Activated CD4-positive, alpha-beta T cell treated with anti-CD3 and anti-CD28 coated beads, Interleukin-2, amount 10 ng/mL, durations not matched to agents 7 days and 5 days (primary cell): ENCODE measurements around the gene RB1. TPM values are rescaled to one million over a fixed set of nuclear protein-coding genes. Genes with fewer than 3 reads are reported as not detected.
"Not testable (repeated sequence)": the region's sequence is repeated elsewhere in the genome, so short reads cannot be mapped to it uniquely, and the experiment has no call there.

Experiments
- CTCF ChIA-PET: fragments of 350-600 bp; sonication (Branson Sonifier 250); formaldehyde crosslinking; loops from one replicate; lab custom pipeline; 2021; ENCODE audit warnings: antibody characterized with exemption; lab: Charles Lee
- POLR2A ChIA-PET: fragments of 350-600 bp; sonication (Branson Sonifier 250); formaldehyde crosslinking; loops from one replicate; lab custom pipeline; 2021; ENCODE audit warnings: antibody characterized with exemption; lab: Charles Lee
- DNase-seq: peaks from one replicate; pipeline ENCODE4 v3.0.0-alpha.2; 2020
- H3K27ac Mint-ChIP-seq: one replicate; pipeline ENCODE4 v1.8.0; 2021; ENCODE audit warnings: mild to moderate bottlenecking, moderate library complexity, mixed read lengths
- H3K27me3 Mint-ChIP-seq: one replicate; pipeline ENCODE4 v1.8.0; 2021; ENCODE audit warnings: mixed read lengths
- H3K36me3 Mint-ChIP-seq: one replicate; pipeline ENCODE4 v1.8.0; 2021; ENCODE audit warnings: low read depth, mixed read lengths
- H3K4me1 Mint-ChIP-seq: one replicate; pipeline ENCODE4 v1.8.0; 2021; ENCODE audit warnings: mixed read lengths
- H3K4me3 Mint-ChIP-seq: one replicate; pipeline ENCODE4 v1.8.0; 2021; ENCODE audit warnings: mild to moderate bottlenecking, moderate library complexity, mixed read lengths
- H3K9me3 Mint-ChIP-seq: one replicate; pipeline ENCODE4 v1.8.0; 2021; ENCODE audit warnings: mixed read lengths
- total RNA-seq, 2 experiments: library from RNA; stranded (reverse); gene quantifications; one replicate each; pipeline ENCODE4 v1.2.3, GENCODE V29; 2021

The RB1 gene
- total RNA-seq, 2 experiments from 2014 or later: 47.1 to 61.5 TPM

DNA sequence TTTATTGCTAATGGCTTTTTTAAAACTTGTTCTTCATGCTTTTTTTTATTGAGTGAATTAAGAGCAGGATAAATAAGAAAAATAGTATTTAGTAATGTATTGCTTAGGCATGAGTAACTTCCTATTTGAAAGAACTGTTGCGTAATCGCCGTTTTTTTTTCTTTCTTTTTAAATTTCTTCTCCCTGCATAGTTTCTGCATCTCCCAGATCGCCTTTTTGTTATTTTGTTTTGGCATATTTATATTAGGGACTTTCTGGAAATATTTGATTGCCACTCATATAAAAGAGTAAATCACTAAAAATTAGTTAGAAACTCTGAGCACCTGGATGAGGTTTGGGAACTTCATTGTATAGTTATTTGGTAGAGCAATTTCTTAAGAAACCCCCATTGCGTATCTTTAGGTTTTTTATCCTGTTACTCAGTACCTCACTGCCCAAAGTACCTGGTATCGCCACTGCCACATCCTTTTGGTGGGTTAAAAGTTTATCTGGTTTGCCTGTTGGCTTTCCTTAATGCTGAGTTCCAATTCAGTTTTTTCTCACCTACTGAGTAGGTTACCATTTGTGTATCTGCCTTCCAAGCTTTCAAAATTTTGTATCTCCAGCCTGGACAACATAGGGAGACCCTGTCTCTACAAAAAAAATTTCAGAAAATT lies 145.5 kb downstream of the RB1 start:
- DNase-seq: no peak
- peak overlapping the region; percentile 56 for H3K4me3 Mint-ChIP-seq
- H3K27ac Mint-ChIP-seq: peak overlapping the region; percentile 77
- peaks cover 58% of the 10 kb centered on the region for H3K4me1 Mint-ChIP-seq
- CTCF ChIA-PET: no interaction called here
- no peaks in the 10 kb centered on the region for H3K27me3 Mint-ChIP-seq
- POLR2A ChIA-PET: no interaction called here
- peaks cover 61% of the 10 kb centered on the region for H3K36me3 Mint-ChIP-seq
- peaks cover 31% of the 10 kb centered on the region for H3K9me3 Mint-ChIP-seq

DNA sequence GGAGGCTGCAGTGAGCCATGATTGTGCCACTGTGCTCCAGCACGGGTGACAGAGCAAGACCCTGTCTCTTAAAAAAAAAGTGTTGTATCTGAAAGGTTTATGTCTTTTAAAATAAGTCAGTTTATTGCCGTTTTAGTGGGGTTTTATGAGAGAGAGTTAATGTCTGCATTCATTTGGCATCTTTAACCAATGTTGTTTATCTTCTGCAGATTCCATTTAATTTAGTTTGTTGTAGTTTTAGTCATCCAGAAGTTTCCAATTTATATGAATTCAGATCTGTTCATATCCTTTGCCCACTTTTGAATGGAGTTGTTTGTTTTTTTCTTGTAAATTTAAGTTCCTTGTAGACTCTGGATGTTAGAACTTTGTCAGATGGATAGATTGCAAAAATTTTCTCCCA lies 146.1 kb downstream of the RB1 start:
- DNase-seq: no peak
- H3K4me3 Mint-ChIP-seq: no peak overlapping the region
- peak overlapping the region; percentile 77 for H3K27ac Mint-ChIP-seq
- H3K4me1 Mint-ChIP-seq: peaks cover 53% of the 10 kb centered on the region
- ChIA-PET CTCF (no interaction called here), POLR2A (no interaction called here)
- peaks cover 31% of the 10 kb centered on the region for H3K9me3 Mint-ChIP-seq
- H3K27me3 Mint-ChIP-seq: no peaks in the 10 kb centered on the region
- H3K36me3 Mint-ChIP-seq: peaks cover 61% of the 10 kb centered on the region

DNA sequence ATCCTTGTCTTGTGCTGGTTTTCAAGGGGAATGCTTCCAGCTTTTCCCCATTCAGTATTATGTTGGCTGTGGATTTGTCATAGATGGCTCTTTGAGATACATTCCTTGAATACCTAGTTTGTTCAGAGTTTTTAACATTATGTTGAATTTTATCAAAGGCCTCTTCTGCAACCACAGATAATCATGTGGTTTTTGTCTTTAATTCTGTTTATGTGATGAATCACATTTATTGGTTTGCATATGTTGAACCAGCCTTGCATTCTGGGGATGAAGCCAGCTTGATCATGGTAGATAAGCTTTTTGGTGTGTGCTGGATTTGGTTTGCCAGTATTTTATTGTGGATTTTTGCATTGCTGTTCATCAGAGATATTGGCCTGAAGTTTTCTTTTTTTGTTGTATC lies 147.6 kb downstream of the RB1 start:
- H3K4me3 Mint-ChIP-seq, H3K27me3 Mint-ChIP-seq, POLR2A ChIA-PET, H3K27ac Mint-ChIP-seq, DNase-seq: not testable (repeated sequence)
- H3K9me3 Mint-ChIP-seq: peaks cover 31% of the 10 kb centered on the region
- CTCF ChIA-PET: interaction anchor here (0.6 kb wide), 2 partner anchors 127 to 217 kb away, joined by 3 to 6 read pairs; no protein-coding TSS in a partner anchor
- H3K36me3 Mint-ChIP-seq: peaks cover 74% of the 10 kb centered on the region
- H3K4me1 Mint-ChIP-seq: peaks cover 53% of the 10 kb centered on the region

DNA sequence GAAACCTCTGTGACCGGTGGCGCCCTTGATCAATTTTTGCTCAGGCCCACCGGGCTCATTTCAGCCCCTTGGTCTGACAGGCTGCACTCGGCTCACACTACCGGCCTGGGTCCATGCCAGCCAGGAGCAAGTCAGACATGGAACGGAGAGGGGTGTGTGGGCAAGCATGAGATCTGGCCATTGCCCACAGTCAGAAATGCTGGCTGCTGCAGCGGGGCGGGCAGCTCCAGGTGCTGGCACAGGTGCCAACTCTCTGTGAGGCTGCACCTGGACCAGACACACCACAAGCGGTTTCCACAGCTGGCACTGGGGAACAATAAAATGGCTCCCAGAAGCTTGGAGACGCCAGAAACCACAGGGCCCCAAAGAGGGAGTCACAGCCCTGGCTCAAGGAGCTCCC lies 153.0 kb downstream of the RB1 start:
- Mint-ChIP-seq H3K36me3 (peaks cover 82% of the 10 kb centered on the region), H3K27me3 (no peaks in the 10 kb centered on the region), H3K4me3 (no peak overlapping the region), H3K27ac (no peak overlapping the region), H3K9me3 (peaks cover 17% of the 10 kb centered on the region), H3K4me1 (peaks cover 18% of the 10 kb centered on the region)
- ChIA-PET CTCF (interaction anchor here (1.0 to 1.4 kb wide), 2 partner anchors 20 to 118 kb away, joined by 3 read pairs; no protein-coding TSS in a partner anchor), POLR2A (no interaction called here)
- no peak for DNase-seq

DNA sequence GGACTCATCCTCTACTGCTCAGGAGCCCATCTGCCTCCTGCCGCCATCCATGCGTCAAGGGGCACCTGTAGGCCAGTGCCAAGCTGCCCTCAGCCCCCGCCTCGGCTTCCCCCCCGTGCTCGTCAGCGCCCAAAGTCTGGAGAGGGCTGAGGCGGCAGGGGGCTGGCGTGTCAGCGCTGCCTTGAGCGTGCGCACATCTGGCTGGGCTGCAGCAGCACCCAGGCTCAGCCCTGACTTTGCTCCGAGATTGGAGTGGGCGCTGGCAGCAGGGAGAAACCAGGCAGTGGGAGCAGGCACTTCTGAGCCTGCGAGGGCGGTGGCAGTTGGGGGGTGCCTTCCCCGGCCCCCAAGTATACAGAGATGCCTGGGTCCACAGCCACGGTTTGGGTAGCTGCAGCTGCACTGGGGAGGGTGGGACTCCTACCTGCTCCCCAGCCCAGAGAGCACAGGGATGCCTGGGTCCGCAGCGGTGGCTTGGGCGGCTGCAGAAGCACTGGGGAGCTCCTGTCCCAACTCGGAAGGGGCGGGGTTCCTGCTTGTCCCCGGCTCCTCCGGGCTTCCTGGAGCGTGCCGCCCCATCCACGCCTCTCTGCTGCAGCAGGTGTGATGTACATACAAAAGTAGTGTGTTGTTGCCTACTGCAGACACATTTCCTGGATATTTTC lies 154.2 kb downstream of the RB1 start:
- POLR2A ChIA-PET: no interaction called here
- H3K4me3 Mint-ChIP-seq: no peak overlapping the region
- H3K27me3 Mint-ChIP-seq: no peaks in the 10 kb centered on the region
- CTCF ChIA-PET: interaction anchor here (1.4 kb wide), 1 partner anchor 117 kb away, joined by 3 read pairs; no protein-coding TSS in a partner anchor
- H3K36me3 Mint-ChIP-seq: peaks cover 79% of the 10 kb centered on the region
- no peak for DNase-seq
- H3K27ac Mint-ChIP-seq: peak overlapping the region; percentile 32
- H3K4me1 Mint-ChIP-seq: peaks cover 9% of the 10 kb centered on the region
- H3K9me3 Mint-ChIP-seq: peaks cover 7% of the 10 kb centered on the region

DNA sequence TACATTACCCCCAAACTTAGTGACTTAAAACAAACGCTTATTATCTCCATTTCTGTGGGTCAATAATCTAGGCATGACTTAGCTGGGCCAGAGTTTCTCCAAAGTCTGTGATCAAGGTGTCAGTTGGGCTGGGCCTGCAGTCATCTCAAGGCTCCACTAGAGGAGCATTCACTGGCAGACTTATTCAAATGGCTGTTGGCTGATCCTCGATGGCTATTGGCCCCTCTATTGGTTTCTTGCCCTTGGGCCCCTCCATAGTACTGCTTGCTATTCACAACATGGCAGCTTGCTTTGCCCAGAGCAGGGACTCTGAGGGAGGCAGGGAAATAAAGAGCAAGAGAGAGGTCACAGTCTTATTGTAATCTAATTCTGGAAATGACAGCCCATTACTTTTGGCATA lies 171.7 kb downstream of the RB1 start:
- POLR2A ChIA-PET: no interaction called here

DNA sequence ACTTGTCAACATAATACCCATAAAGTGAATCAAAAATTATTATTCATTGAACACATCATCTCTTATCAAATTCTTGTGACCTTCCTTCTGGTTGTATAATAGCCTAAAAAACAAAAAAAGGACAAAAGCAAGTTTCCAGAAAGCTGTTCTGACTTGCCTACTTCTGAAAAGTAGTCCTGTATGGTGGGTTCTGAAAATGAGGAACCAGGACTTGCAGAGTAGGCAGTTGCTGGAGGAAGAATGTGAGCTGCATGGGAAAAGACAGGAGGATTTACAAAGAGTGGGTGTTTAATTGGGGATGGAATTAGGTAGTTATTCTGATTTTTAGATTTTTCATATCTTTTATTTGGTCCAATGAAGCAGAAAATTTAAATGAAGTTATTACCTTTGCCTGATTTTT lies 172.7 kb downstream of the RB1 start:
- H3K27me3 Mint-ChIP-seq: no peaks in the 10 kb centered on the region
- peaks cover 2% of the 10 kb centered on the region for H3K9me3 Mint-ChIP-seq
- H3K36me3 Mint-ChIP-seq: peaks cover 70% of the 10 kb centered on the region
- no peak overlapping the region for H3K4me3 Mint-ChIP-seq
- peak overlapping the region; percentile 62 for H3K27ac Mint-ChIP-seq
- peaks cover 2% of the 10 kb centered on the region for H3K4me1 Mint-ChIP-seq
- DNase-seq: no peak
- POLR2A ChIA-PET: no interaction called here
- CTCF ChIA-PET: no interaction called here

More for the DNA sequence above, 171.7 kb downstream of the RB1 start:
- CTCF ChIA-PET: interaction anchor here (0.5 kb wide), 1 partner anchor 11 kb away, joined by 4 read pairs; no protein-coding TSS in a partner anchor
- Mint-ChIP-seq H3K4me1 (peaks cover 2% of the 10 kb centered on the region), H3K4me3 (no peak overlapping the region), H3K36me3 (peaks cover 65% of the 10 kb centered on the region), H3K9me3 (peaks cover 2% of the 10 kb centered on the region), H3K27me3 (no peaks in the 10 kb centered on the region), H3K27ac (no peak overlapping the region)
- DNase-seq: no peak

DNA sequence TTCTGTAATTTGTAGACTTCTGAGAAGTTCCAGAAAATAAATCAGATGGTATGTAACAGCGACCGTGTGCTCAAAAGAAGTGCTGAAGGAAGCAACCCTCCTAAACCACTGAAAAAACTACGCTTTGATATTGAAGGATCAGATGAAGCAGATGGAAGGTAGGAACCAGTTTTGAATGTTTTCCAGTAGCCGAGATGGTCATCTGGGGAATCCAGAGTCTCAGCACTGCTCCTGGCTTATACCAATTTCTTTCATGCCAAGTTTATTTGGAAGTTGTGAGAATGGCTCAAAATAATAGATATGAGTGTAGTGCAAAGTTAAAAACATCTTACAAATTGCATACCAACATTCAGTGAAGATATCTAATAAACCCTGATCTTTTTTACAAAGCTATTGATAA lies 173.1 kb downstream of the RB1 start:
- Mint-ChIP-seq H3K4me3 (no peak overlapping the region), H3K27me3 (no peaks in the 10 kb centered on the region), H3K27ac (no peak overlapping the region), H3K9me3 (peaks cover 2% of the 10 kb centered on the region), H3K4me1 (peaks cover 2% of the 10 kb centered on the region), H3K36me3 (peaks cover 68% of the 10 kb centered on the region)
- POLR2A ChIA-PET: no interaction called here
- DNase-seq: no peak
- CTCF ChIA-PET: no interaction called here

DNA sequence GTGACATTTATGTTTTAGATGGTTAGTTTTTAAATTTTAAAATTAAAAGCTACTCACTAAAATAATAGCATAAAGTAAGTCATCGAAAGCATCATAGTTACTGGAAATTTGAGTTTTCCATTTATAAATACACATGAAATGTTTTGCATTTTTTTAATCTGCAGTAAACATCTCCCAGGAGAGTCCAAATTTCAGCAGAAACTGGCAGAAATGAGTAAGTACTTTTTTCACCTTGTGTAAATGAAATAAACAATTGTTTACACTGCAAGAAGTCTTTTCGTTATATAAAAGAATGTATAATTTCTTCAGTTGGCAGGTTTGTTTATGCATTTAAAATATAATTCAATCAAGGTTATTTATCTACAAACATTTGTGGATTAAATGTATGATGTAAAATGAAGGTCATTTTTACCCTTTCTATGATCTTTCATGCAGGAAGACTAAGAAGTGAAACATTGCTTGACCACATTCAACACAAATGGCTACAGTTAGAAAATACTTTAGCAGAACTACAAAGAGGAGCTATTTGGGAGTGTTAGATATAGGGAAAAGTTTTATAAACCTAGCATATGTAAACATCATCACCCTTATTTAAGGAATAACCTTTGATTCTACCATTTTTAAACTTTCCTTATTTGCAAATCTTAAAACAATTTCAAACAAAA lies 173.8 kb downstream of the RB1 start:
- no peak overlapping the region for H3K4me3 Mint-ChIP-seq
- H3K4me1 Mint-ChIP-seq: peaks cover 2% of the 10 kb centered on the region
- POLR2A ChIA-PET: no interaction called here
- CTCF ChIA-PET: no interaction called here
- peaks cover 2% of the 10 kb centered on the region for H3K9me3 Mint-ChIP-seq
- H3K27me3 Mint-ChIP-seq: no peaks in the 10 kb centered on the region
- H3K27ac Mint-ChIP-seq: no peak overlapping the region
- peaks cover 71% of the 10 kb centered on the region for H3K36me3 Mint-ChIP-seq
- no peak for DNase-seq

DNA sequence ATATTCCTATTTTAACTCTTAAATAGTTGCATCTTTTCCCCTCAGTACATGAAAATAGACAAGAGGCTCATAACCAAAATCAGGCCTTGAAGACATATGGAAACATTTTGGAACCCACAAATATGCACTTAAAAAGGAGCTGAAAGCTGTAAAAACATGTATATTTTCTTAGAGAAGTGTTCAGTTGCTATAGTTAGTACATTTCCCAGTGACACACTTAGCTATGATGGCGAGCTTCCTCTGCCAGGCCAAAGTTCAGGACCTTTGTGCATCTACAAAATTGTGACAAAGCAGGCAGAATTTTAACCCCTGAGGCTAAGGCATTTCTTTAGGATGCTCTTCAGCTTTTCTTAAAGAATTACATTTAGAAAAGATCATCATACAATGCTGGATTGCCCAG lies 174.8 kb downstream of the RB1 start:
- H3K4me1 Mint-ChIP-seq: peaks cover 2% of the 10 kb centered on the region
- H3K36me3 Mint-ChIP-seq: peaks cover 78% of the 10 kb centered on the region

DNA sequence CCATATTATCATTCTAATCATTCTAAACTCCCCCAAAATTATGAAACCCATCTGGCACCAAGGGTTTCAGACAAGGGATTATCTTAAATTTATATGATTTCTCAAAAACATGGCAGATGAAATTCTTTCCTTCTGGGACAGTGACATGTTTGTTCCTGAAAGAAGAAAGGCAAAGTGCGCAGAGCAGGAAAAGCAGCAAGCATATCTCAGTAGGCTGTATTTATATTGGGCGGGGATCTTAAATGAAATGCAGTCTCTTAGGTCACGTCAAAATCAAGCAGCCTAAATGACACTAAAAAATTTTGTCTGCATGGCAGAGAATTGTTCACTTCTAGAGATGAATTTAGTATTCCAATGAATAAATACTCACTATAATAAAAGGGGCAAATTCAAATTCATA lies 180.0 kb downstream of the RB1 start:
- H3K4me3 Mint-ChIP-seq: no peak overlapping the region
- H3K4me1 Mint-ChIP-seq: peaks cover 26% of the 10 kb centered on the region
- no peaks in the 10 kb centered on the region for H3K27me3 Mint-ChIP-seq
- ChIA-PET POLR2A (no interaction called here), CTCF (no interaction called here)
- H3K9me3 Mint-ChIP-seq: peaks cover 14% of the 10 kb centered on the region
- peaks cover 84% of the 10 kb centered on the region for H3K36me3 Mint-ChIP-seq
- H3K27ac Mint-ChIP-seq: no peak overlapping the region
- DNase-seq: no peak

More for the DNA sequence above, 174.8 kb downstream of the RB1 start:
- ChIA-PET POLR2A (no interaction called here), CTCF (no interaction called here)
- DNase-seq: no peak
- H3K9me3 Mint-ChIP-seq: peaks cover 2% of the 10 kb centered on the region
- H3K4me3 Mint-ChIP-seq: no peak overlapping the region
- H3K27ac Mint-ChIP-seq: no peak overlapping the region
- H3K27me3 Mint-ChIP-seq: no peaks in the 10 kb centered on the region

DNA sequence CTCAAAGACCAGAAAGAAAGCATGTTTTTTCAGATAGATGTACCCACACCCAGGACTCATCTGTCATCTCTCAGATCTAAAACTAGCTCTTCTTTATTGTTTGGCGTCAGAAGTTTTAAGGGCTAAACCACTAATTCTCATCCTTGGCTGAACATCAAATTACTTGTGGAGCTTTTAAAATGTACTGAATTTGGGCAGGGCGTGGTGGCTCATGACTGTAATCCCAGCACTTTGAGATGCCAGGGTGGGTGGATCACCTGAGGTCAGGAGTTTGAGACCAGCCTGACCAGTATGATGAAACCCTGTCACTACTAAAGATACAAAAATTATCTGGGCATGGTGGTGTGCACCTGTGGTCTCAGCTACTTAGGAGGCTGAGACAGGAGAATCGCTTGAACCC lies 181.9 kb downstream of the RB1 start:
- ChIA-PET POLR2A (no interaction called here), CTCF (interaction anchor here (0.6 to 1.0 kb wide), 4 partner anchors 11 to 391 kb away, joined by 3 to 4 read pairs (median 3); partner anchors contain the start of gene MED4)
- Mint-ChIP-seq H3K27ac (no peak overlapping the region), H3K36me3 (peaks cover 87% of the 10 kb centered on the region), H3K27me3 (no peaks in the 10 kb centered on the region), H3K4me1 (peaks cover 43% of the 10 kb centered on the region), H3K9me3 (peaks cover 14% of the 10 kb centered on the region), H3K4me3 (no peak overlapping the region)
- DNase-seq: no peak

DNA sequence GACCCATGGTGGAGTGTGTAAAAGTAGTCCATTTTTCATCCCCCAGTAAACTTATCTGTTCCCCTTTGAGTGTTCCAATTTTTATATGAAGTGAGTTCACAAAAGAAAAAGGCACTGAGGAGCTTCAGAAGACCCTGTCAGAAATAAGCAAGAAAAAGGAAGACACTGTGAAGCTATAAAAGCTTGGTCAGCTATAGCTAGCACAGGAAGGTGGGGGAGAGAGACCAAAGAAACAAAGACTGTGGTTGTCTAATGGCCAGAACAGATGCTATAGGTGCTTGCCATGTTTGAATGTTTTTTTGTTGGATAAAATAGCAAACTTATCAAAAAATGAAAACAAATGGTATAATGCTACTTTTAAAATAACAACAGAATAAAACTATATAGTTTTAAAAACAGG lies 182.8 kb downstream of the RB1 start:
- Mint-ChIP-seq H3K9me3 (peaks cover 14% of the 10 kb centered on the region), H3K27me3 (no peaks in the 10 kb centered on the region), H3K27ac (peak overlapping the region; percentile 28), H3K4me3 (no peak overlapping the region), H3K36me3 (peaks cover 87% of the 10 kb centered on the region), H3K4me1 (peaks cover 51% of the 10 kb centered on the region)
- ChIA-PET POLR2A (no interaction called here), CTCF (interaction anchor here (0.6 to 1.0 kb wide), 4 partner anchors 9 to 1316 kb away, joined by 3 to 6 read pairs (median 3); partner anchors contain the start of gene MED4)
- DNase-seq: no peak
